Measurements from ENCODE around the gene ARHGAP9. TPM values are rescaled to one million over a fixed set of nuclear protein-coding genes. Genes with fewer than 3 reads are reported as not detected.
"Not testable (repeated sequence)": the region's sequence is repeated elsewhere in the genome, so short reads cannot be mapped to it uniquely, and the experiment has no call there.

ARHGAP9 gene
- polyA plus RNA-seq, 1 of the 3 experiments (the other 2 are of a cell fraction): 0.66 TPM

GRCh38 chr12:57518920-57519795, 39.5 kb upstream of the ARHGAP9 start:
- Histone ChIP-seq H3K9me2 (no peaks in the 10 kb centered on the region), H2AFZ (ENCODE audit: low read depth) (no peak overlapping the region), H4K20me1 (ENCODE audit: insufficient read depth) (peaks cover 48% of the 10 kb centered on the region), H3K79me2 (ENCODE audit: insufficient read depth) (peaks cover 48% of the 10 kb centered on the region), H3F3A (replicated peaks; ENCODE audit: insufficient read depth) (peaks cover 62% of the 10 kb centered on the region), H3K4me3 (ENCODE audit: low read depth in 2 of 2, low read length in 1 of 2) (peak overlapping the region; percentile 72 to 94), H3K4me1 (ENCODE audit: control insufficient read depth in 1 of 2, insufficient read depth in 2 of 2, low read depth in 1 of 2, low read length in 1 of 2) (peaks cover 36 to 40% of the 10 kb centered on the region in 2 experiments), H3K9ac (peak overlapping the region; percentile 98), H3K9me3 (no peaks in the 10 kb centered on the region), H3K27ac (ENCODE audit: low read depth in 2 of 2, low read length in 1 of 2) (peak overlapping the region; percentile 97 to 98), H3K4me2 (peak overlapping the region; percentile 92), H3K27me3 (ENCODE audit: insufficient read depth) (no peaks in the 10 kb centered on the region), H3K36me3 (replicated peaks in 1 of 2; ENCODE audit: control insufficient read depth in 1 of 2, insufficient read depth in 2 of 2, low read length in 1 of 2) (peaks cover 43 to 49% of the 10 kb centered on the region in 2 experiments)
- DNase-seq: no peak
- POLR2A ChIA-PET: interaction anchor here (0.6 to 2.2 kb wide), 11 partner anchors 13 to 1172 kb away, joined by 3 to 13 read pairs (median 5); partner anchors contain the start of genes DCTN2, MARS1 and SHMT2
- CTCF ChIA-PET: interaction anchor here (1.0 to 1.9 kb wide), 3 partner anchors 44 to 60 kb away, joined by 3 to 5 read pairs (median 3); no protein-coding TSS in a partner anchor
- TF ChIP-seq POLR2AphosphoS5 (IDR thresholded peaks at IDR 0.05; ENCODE audit: low read depth, low read length): peak; percentile 1; the same call in 1 of the 2 replicates
- no peak for TF ChIP-seq ELF1 (IDR thresholded peaks at IDR 0.05)
- WGBS (ENCODE audit: low lambda C conversion rate): 32% methylated on average over 6 of the region's 7 CpGs

- Histone ChIP-seq H3K79me2 (ENCODE audit: insufficient read depth) (peaks cover 40% of the 10 kb centered on the region), H3K4me2 (peak overlapping the region; percentile 92), H3K4me3 (ENCODE audit: low read depth in 2 of 2, low read length in 1 of 2) (peak overlapping the region; percentile 72 to 94), H3K27ac (ENCODE audit: low read depth in 2 of 2, low read length in 1 of 2) (peak overlapping the region in 1 of 2 experiments; percentile 98; a peak in 1 of 4 replicates), H4K20me1 (ENCODE audit: insufficient read depth) (peaks cover 41% of the 10 kb centered on the region), H3K36me3 (replicated peaks in 1 of 2; ENCODE audit: control insufficient read depth in 1 of 2, insufficient read depth in 2 of 2, low read length in 1 of 2) (peaks cover 43 to 49% of the 10 kb centered on the region in 2 experiments), H3K27me3 (ENCODE audit: insufficient read depth) (no peaks in the 10 kb centered on the region), H2AFZ (ENCODE audit: low read depth) (no peak overlapping the region), H3K9ac (peak overlapping the region; percentile 98; the same call in 1 of the 2 replicates), H3F3A (replicated peaks; ENCODE audit: insufficient read depth) (peaks cover 57% of the 10 kb centered on the region), H3K9me3 (no peaks in the 10 kb centered on the region), H3K4me1 (ENCODE audit: control insufficient read depth in 1 of 2, insufficient read depth in 2 of 2, low read depth in 1 of 2, low read length in 1 of 2) (peaks cover 28 to 35% of the 10 kb centered on the region in 2 experiments), H3K9me2 (no peaks in the 10 kb centered on the region)
- CTCF ChIA-PET: interaction anchor here (1.4 kb wide), 2 partner anchors 19 to 59 kb away, joined by 3 read pairs; partner anchors contain the start of gene GLI1
- TF ChIP-seq SMC3 (IDR thresholded peaks at IDR 0.05; ENCODE audit: low read depth, low read length) (no peak), RFX5 (IDR thresholded peaks at IDR 0.05; ENCODE audit: low read length) (no peak), MXI1 (IDR thresholded peaks at IDR 0.05; ENCODE audit: low read depth, low read length) (no peak), REST (IDR thresholded peaks at IDR 0.05; ENCODE audit: low read depth, low read length) (no peak), IRF3 (IDR thresholded peaks at IDR 0.05; ENCODE audit: low read depth, low read length) (no peak), ZBTB33 (IDR thresholded peaks at IDR 0.05; ENCODE audit: borderline replicate concordance, low read depth) (no peak), GATA2 (CRISPR knock-in tag; IDR thresholded peaks at IDR 0.05) (no peak)
- POLR2A ChIA-PET: interaction anchor here (0.6 to 1.1 kb wide), 2 partner anchors 16 to 1172 kb away, joined by 3 read pairs; no protein-coding TSS in a partner anchor
- no peak for DNase-seq
- 92% methylated on average over 8 of the region's 8 CpGs for WGBS (ENCODE audit: low lambda C conversion rate)
Measured at GRCh38 chr12:57518176-57518919, 38.7 kb upstream of the ARHGAP9 start.

- H3K9me2 ChIP-seq; H3K9me3 ChIP-seq; H3K9ac ChIP-seq; H2AFZ ChIP-seq (ENCODE audit: low read depth); H3K27me3 ChIP-seq (ENCODE audit: insufficient read depth); DNase-seq: not testable (repeated sequence)
- H3K4me2 ChIP-seq: peak overlapping the region; percentile 92; the same call in 1 of the 2 replicates
- peaks cover 27 to 35% of the 10 kb centered on the region in 2 experiments for H3K4me1 ChIP-seq (ENCODE audit: control insufficient read depth in 1 of 2, insufficient read depth in 2 of 2, low read depth in 1 of 2, low read length in 1 of 2)
- H3K4me3 ChIP-seq (ENCODE audit: low read depth in 2 of 2, low read length in 1 of 2): peak overlapping the region in 1 of 2 experiments; percentile 72; a peak in 1 of 4 replicates
- H3K36me3 ChIP-seq (replicated peaks in 1 of 2; ENCODE audit: control insufficient read depth in 1 of 2, insufficient read depth in 2 of 2, low read length in 1 of 2): peaks cover 47 to 49% of the 10 kb centered on the region in 2 experiments
- H3F3A ChIP-seq (replicated peaks; ENCODE audit: insufficient read depth): peaks cover 60% of the 10 kb centered on the region
- peaks cover 37% of the 10 kb centered on the region for H3K79me2 ChIP-seq (ENCODE audit: insufficient read depth)
- WGBS (ENCODE audit: low lambda C conversion rate): 94% methylated on average over 10 of the region's 10 CpGs
- H4K20me1 ChIP-seq (ENCODE audit: insufficient read depth): peaks cover 41% of the 10 kb centered on the region
- ChIA-PET CTCF (interaction anchor here (1.0 to 1.4 kb wide), 4 partner anchors 18 to 59 kb away, joined by 3 read pairs; partner anchors contain the start of gene GLI1), POLR2A (interaction anchor here (0.7 to 1.3 kb wide), 3 partner anchors 15 to 21 kb away, joined by 3 to 4 read pairs (median 4); no protein-coding TSS in a partner anchor)
- H3K27ac ChIP-seq (ENCODE audit: low read depth in 2 of 2, low read length in 1 of 2): peak overlapping the region in 1 of 2 experiments; percentile 98; a peak in 2 of 4 replicates
Measured at GRCh38 chr12:57517718-57518117, 38.1 kb upstream of the ARHGAP9 start.

All from SK-N-SH (cell line).